GM19328 (cell line): ENCODE data around the gene HDDC3.

Experiments used
- ATAC-seq: cut with Tn5 transposase; IDR thresholded peaks from one replicate; pipeline ENCODE4 v1.9.1; 2021; ENCODE audit warnings: mild to moderate bottlenecking, moderate library complexity; ENCODE audit not compliant: unreplicated experiment

Gene HDDC3

GRCh38 chr15:90931828-90932659 lies at the start of gene HDDC3:
TSS of gene HDDC3 (minus strand) at chr15:90932549. CDS start at chr15:90932540, 9 bp downstream.
- peak; percentile 39 for ATAC-seq

GRCh38 chr15:90982135-90982534 lies 49.8 kb upstream of the HDDC3 start:
- ATAC-seq, result no peak

GRCh38 chr15:90981681-90982080 lies 49.3 kb upstream of the HDDC3 start:
- peak; percentile 69 for ATAC-seq

GRCh38 chr15:90979582-90979981 lies 47.2 kb upstream of the HDDC3 start:
- no peak for ATAC-seq

GRCh38 chr15:90974216-90974615 lies 41.9 kb upstream of the HDDC3 start:
- ATAC-seq, result no peak

GRCh38 chr15:90972133-90972532 lies 39.8 kb upstream of the HDDC3 start:
- ATAC-seq, result no peak

GRCh38 chr15:90970274-90970673 lies 37.9 kb upstream of the HDDC3 start:
- ATAC-seq, result no peak

GRCh38 chr15:90968434-90968833 lies 36.1 kb upstream of the HDDC3 start:
- ATAC-seq, result no peak

- ATAC-seq, result no peak
Measured at GRCh38 chr15:90967206-90967605, 34.9 kb upstream of the HDDC3 start.

- no peak for ATAC-seq
Measured at GRCh38 chr15:90966262-90966661, 33.9 kb upstream of the HDDC3 start.

- ATAC-seq, result no peak
Measured at GRCh38 chr15:90962021-90962420, 29.7 kb upstream of the HDDC3 start.

- ATAC-seq, result no peak
Measured at GRCh38 chr15:90960298-90961091, 28.1 kb upstream of the HDDC3 start.

GRCh38 chr15:90959894-90960293 lies 27.5 kb upstream of the HDDC3 start:
- no peak for ATAC-seq

- ATAC-seq, result no peak
Measured at GRCh38 chr15:90959028-90959595, 26.8 kb upstream of the HDDC3 start.

- no peak for ATAC-seq
Measured at GRCh38 chr15:90957791-90958190, 25.4 kb upstream of the HDDC3 start.

GRCh38 chr15:90957031-90957790 lies 24.9 kb upstream of the HDDC3 start:
- ATAC-seq, result no peak

- ATAC-seq, result no peak
Measured at GRCh38 chr15:90956274-90957030, 24.1 kb upstream of the HDDC3 start.

- ATAC-seq, result no peak
Measured at GRCh38 chr15:90955624-90956273, 23.4 kb upstream of the HDDC3 start.

- peak; percentile 92 for ATAC-seq
Measured at GRCh38 chr15:90954712-90955623, 22.6 kb upstream of the HDDC3 start, which contains the start of gene RCCD1. TSS of gene RCCD1 (plus strand) at chr15:90954884. CDS start at chr15:90956735, 1,851 bp downstream.
